PC-9 (cell line): ENCODE results near the gene TBPL1.

Experiments
- EZH2 ChIP-seq: fragments of 200-600 bp; sonication (generic); IDR thresholded peaks from 2 replicates; pipeline ENCODE4 v1.8.0; 2017; ENCODE audit warnings: antibody characterized with exemption, low read depth
- TF ChIP-seq, protein P1 (sequence below): fragments of 200-600 bp; sonication (generic); conservative IDR thresholded peaks from 2 replicates; pipeline ENCODE4 v1.6.1; 2017; ENCODE audit warnings: mixed run types, antibody characterized with exemption, mild to moderate bottlenecking, moderate library complexity

DNA sequence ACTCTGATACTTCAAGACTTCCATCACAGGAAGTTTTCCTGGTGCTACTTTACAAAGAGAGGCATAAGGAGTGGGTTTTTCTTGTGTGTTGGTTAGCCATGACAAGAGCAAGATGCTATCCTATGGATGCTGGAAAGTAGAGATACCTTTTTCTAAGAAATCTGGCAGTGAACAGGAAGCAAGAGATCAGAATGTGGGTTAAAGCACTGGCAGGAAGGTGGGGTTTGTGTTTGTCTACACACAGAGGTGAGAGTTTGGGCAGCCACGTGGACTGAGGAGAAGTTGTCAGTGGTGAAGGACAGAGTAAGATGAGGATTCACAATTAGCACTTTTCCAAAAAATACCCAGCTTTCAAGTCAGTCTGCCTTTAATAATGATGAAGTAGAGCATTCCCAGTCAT is 81.5 kb downstream of the TBPL1 start:
- TF ChIP-seq, protein P1, sequence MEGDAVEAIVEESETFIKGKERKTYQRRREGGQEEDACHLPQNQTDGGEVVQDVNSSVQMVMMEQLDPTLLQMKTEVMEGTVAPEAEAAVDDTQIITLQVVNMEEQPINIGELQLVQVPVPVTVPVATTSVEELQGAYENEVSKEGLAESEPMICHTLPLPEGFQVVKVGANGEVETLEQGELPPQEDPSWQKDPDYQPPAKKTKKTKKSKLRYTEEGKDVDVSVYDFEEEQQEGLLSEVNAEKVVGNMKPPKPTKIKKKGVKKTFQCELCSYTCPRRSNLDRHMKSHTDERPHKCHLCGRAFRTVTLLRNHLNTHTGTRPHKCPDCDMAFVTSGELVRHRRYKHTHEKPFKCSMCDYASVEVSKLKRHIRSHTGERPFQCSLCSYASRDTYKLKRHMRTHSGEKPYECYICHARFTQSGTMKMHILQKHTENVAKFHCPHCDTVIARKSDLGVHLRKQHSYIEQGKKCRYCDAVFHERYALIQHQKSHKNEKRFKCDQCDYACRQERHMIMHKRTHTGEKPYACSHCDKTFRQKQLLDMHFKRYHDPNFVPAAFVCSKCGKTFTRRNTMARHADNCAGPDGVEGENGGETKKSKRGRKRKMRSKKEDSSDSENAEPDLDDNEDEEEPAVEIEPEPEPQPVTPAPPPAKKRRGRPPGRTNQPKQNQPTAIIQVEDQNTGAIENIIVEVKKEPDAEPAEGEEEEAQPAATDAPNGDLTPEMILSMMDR, result no peak
- TF ChIP-seq EZH2, result no peak
